Coronary artery (tissue), 2 donors: ENCODE results near the gene HID1.
"Not testable (repeated sequence)": the region's sequence is repeated elsewhere in the genome, so short reads cannot be mapped to it uniquely, and the experiment has no call there.

Experiments
- DNase-seq: peaks from one replicate; pipeline ENCODE4 v3.0.0-alpha.2; 2017; ENCODE audit warnings: low spot score
- H3K27ac ChIP-seq, 2 donors: fragments of 200-600 bp; sonication (generic); one replicate each; pipeline ENCODE4 v1.5.1; 2016 to 2019
- H3K4me3 ChIP-seq: fragments of 200-600 bp; sonication (generic); 2 replicates; pipeline ENCODE4 v1.5.1; 2016; ENCODE audit warnings: mild to moderate bottlenecking, moderate library complexity
- TF ChIP-seq, protein P1 (sequence below): fragments of 200-600 bp; sonication (generic); IDR thresholded peaks from one replicate; pipeline ENCODE4 v1.5.1; 2019; ENCODE audit warnings: antibody characterized with exemption

Gene HID1

DNA sequence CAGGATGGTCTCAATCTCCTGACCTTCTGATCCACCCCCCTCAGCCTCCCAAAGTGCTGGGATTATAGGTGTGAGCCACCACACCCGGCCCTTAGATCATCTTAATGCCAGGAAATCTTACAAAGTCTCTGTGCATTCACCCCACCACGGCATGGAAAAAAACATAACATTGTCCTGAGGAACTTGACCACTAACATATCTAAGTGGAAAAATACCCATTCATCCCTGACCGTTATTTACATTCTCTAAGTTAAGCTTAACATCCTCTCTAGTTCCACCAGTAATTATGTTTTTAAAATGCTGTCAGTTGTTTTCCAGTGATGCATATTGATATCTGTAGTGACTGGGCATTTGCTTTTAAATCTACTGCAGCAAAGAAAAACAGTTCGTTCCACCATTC lies 3.4 kb upstream of the HID1 start:
- TF ChIP-seq, protein P1, sequence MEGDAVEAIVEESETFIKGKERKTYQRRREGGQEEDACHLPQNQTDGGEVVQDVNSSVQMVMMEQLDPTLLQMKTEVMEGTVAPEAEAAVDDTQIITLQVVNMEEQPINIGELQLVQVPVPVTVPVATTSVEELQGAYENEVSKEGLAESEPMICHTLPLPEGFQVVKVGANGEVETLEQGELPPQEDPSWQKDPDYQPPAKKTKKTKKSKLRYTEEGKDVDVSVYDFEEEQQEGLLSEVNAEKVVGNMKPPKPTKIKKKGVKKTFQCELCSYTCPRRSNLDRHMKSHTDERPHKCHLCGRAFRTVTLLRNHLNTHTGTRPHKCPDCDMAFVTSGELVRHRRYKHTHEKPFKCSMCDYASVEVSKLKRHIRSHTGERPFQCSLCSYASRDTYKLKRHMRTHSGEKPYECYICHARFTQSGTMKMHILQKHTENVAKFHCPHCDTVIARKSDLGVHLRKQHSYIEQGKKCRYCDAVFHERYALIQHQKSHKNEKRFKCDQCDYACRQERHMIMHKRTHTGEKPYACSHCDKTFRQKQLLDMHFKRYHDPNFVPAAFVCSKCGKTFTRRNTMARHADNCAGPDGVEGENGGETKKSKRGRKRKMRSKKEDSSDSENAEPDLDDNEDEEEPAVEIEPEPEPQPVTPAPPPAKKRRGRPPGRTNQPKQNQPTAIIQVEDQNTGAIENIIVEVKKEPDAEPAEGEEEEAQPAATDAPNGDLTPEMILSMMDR = no peak
- DNase-seq = no peak
- H3K4me3 ChIP-seq = no peak overlapping the region
- no peak overlapping the region for H3K27ac ChIP-seq

DNA sequence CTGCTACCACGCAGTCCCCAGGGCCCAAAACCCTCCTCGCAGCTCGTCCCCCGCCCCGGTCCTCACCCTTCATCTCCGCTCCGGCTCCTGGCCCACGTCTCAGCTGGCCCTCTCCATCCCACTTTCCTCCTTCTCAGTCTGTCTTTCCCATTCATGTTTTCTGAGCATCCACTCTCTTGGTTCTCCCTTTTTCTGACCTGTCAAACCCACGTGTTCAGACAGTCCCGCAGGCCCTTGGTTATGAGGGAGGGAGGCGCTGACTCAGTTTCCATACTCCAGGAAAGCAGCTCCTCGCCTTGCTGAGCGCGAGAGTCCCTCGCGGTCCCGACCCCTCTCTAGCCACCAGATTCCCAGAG lies 392 bp upstream of the HID1 start:
- Histone ChIP-seq H3K4me3 (peak overlapping the region; percentile 70), H3K27ac (peak overlapping the region in 1 of 2 donors; percentile 19)
- no peak for DNase-seq
- TF ChIP-seq, protein P1 = no peak

DNA sequence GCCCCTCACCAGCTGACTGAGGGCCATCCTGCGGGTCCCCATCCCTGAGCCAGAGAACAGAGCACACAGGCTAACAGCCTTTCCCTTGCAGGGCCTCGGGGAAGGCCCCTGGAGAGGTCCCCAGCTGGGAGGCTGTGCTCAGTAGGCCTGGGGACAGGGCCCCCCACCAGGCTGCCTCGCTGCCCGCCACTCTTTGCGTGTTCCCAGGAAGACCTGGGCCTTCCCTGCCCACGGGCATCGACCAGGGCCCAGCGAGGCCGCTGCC lies 785 bp downstream of the HID1 start:
- peak overlapping the region; percentile 10 to 19 for H3K27ac ChIP-seq
- no peak for DNase-seq
- TF ChIP-seq, protein P1 = no peak

DNA sequence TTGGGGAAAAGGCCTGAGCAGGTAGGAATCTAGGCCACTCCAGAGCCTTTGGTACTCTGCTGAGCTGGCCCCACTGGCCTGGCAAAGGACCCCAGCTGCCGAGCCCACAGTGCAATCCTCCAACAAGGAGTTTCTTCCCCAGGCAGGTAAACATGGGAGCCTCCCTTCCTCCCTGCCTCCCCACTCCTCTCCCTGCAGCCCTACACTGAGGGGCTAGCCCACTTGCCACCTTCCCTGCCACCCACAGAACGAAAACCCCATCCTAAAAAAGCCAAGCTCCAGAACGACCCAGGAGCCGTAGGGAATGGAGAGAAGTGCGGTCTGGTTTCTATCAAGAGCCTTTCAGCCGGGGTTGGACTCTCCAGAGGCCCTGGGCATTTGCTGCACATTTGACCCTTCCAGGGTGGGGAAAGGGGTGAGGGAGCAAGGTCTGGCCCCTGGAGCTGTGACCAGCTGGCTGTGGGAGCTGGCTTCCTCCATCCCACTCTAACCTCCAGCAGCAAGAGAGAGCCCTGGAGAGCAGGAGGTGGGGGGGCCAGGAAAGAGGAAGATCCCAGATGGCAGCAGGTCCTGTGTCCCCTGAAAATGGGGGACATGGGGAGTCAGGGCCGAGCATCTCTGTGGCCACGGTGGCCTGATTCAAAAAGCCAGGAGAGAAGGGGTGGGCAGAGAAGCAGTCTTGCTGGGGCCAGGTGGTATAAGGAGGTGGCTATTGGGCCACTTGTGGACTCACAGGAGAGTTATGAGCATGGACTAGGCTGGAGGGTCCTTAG lies 1.3 kb downstream of the HID1 start:
- TF ChIP-seq, protein P1 = no peak
- peak overlapping the region in 1 of 2 donors; percentile 19 for H3K27ac ChIP-seq
- no peak for DNase-seq
- H3K4me3 ChIP-seq = peak overlapping the region; percentile 70

More for the DNA sequence above, 785 bp downstream of the HID1 start:
- peak overlapping the region; percentile 70 for H3K4me3 ChIP-seq

DNA sequence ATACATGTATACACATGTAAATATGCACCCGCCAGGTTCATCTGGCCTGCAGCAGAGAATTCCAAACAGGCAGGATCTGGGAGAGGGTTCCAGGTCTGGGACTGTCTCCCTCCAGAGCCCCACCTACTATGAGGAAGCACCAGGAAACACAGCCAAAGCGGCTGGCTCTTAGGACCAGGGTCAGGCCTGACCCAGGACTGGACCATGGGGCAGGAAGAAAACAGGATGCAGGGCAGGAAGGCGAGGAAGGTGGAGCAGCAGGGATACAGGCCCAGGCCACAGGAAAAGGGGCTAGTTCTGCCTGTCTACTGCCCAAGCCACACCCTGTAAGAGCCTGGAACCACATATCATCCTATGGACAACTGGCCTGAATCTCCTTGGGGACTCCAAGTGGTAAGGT lies 2.2 kb downstream of the HID1 start:
- TF ChIP-seq, protein P1 = no peak
- Histone ChIP-seq H3K27ac (no peak overlapping the region), H3K4me3 (peak overlapping the region; percentile 70)
- no peak for DNase-seq

DNA sequence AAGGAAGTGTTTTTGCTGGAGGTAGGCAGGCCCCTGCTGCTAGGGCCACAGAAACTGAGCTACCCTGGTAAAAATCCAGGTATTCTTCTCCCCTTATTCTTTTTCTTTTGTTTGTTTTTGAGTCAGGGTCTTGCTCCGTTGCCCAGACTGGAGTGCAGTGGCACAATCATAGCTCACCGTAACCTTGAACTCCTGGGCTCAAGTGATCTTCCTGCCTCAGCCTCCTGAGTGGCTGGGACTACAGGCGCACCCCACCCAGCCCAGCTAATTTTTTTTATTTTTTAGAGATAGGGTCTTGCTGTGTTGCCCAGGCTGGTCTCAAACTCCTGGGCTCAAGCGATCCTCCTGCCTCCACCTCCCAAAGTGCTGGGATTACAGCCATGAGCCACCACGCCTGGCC lies 3.1 kb downstream of the HID1 start:
- not testable (repeated sequence) for H3K27ac ChIP-seq, DNase-seq, H3K4me3 ChIP-seq

DNA sequence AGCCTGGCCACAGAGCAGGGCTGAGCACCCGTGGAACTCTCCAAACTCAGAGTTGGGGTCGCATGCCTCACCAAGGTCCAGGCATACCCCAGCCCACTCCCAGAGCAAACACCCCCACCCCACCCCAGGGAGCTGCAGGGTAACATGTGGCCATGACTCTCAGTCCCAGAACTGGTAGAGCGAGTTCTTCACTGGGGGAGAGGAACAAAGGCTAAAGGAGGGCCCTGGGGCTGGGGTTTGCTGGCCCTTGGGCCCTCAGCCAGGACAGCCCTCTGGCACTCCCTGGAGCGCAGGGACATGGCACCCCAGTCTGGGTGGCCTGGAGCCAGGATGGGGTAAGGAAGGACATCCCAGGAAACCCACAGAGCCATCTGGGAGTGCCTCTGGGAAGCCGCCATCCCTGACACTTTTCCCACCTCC lies 4.2 kb downstream of the HID1 start:
- H3K27ac ChIP-seq = no peak overlapping the region
- DNase-seq = no peak
- no peak overlapping the region for H3K4me3 ChIP-seq
- TF ChIP-seq, protein P1 = no peak
